ENCODE measurements around the gene ABLIM2.
A peak's percentile ranks its signal among the peaks of the same experiment; 100 is the strongest.

Gene ABLIM2

DNA sequence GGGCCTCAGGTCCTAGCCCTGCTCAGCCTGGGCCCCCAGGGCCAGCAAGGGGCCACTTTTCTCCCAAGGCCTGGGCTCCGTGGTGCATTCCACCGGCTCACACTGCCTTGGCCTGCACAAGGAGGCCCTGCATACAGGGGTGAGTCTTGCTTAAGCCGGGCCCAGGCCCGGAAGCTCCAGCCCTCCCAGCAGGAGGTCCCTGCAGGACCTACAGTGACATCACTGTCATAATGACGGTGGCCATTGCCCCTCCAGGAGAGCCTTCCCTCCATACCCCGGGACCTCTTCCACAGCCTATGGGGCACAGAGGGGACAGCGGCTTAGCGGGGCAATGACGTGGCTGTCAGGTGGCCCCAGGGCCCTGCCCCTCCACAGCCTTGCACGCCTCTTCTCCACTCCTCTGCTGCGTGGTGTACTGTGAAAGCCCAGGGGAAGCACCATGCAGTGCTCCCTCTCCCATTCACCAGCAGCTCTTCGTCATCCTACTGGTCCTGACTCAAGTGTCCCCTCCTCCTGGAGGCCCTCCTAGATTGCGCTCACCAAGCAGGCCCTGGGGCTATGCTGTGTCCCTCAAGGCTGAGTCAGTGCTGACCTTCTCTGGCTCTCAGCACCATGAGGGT, 186.6 kb downstream of the ABLIM2 start:
- DNase-seq, result no peak

GRCh38 chr4:7971159-7971631, 187.4 kb downstream of the ABLIM2 start:
- DNase-seq, result no peak

DNA sequence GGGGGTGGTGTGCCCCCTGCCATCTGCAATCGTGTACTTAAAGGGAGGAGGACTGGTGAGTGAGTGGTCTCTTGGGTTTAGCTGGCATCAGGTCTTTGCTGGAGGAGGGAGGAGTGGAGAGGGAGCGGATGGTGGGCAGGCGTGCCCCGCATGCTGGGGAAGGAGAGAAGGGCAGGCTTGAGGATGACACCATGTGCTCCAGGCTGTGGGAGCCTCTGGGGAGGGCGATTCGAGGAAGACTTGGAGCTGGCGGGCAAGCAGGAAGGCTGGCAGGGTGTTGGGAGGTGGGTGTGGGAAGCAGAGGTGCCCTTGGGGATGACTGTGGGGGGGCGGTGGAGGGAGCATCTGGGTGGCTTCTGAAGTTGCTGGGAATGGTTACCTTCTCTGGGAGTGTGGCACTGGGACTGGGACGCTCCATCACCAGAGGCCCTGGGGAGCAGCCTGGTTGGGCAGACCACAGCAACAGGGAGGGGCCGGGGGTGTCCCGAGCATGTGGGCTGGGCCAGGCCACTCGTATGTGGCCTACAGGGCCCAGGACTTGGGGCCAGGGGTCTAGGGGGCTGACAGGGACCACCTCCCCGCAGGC, 188.2 kb downstream of the ABLIM2 start:
- DNase-seq, result no peak

GRCh38 chr4:7968262-7968896, 190.2 kb downstream of the ABLIM2 start:
- no peak for DNase-seq

DNA sequence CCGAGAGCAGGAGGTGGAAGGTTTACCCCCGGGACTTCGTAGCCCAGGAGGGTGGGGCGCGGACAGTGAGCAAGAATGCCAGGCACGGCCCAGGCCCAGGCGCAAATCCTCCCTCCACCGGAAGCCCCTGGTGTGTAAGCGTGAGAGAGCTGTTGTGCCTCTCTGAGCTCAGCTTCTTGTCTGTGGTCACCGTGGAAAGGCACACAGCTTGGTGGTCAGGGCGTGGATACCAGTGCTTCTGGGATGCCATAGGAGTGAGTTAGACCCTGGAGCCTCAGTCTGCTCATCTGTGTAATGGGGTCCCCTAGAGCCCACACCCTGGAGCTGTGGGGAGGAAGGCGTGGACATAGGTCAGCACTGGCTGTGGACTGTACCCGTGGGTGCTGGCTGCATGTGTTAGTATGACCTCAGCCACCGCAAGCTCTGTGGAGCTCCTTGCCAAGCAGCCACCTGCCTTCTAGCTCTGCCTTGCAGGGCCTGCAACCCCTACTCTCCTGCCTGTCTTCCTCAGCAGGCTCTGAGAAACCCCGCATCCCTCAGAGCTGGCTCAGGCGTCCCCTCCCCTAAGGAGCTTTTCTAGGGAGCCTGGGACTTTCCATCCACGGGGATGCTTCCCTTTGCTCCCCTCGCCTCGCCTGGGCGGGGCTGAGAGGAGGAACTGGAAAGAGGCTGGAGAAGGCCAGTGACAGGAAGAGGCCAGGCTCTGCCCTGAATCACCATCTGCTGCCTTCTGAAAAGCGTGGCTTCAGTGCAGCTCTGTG, 190.9 kb downstream of the ABLIM2 start:
- no peak for DNase-seq

DNA sequence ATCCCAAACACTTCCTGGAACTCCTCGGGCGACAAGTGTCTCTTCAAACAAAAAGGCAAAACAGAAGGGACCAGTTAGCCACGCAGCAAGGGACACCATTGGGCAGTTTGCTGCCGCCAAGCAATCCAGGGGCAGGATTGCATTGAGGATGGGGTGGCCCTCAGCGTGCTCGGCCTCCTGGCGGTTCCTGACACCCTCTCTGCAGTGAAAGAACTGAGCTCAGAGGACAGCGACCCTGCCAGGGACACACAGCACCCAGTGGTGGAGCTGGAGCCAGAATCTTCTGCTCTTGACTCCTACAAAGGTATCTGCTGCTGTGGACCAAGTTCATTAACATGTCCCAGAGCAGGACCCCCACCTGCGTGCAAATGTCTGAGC, 191.6 kb downstream of the ABLIM2 start:
- DNase-seq, result no peak

DNA sequence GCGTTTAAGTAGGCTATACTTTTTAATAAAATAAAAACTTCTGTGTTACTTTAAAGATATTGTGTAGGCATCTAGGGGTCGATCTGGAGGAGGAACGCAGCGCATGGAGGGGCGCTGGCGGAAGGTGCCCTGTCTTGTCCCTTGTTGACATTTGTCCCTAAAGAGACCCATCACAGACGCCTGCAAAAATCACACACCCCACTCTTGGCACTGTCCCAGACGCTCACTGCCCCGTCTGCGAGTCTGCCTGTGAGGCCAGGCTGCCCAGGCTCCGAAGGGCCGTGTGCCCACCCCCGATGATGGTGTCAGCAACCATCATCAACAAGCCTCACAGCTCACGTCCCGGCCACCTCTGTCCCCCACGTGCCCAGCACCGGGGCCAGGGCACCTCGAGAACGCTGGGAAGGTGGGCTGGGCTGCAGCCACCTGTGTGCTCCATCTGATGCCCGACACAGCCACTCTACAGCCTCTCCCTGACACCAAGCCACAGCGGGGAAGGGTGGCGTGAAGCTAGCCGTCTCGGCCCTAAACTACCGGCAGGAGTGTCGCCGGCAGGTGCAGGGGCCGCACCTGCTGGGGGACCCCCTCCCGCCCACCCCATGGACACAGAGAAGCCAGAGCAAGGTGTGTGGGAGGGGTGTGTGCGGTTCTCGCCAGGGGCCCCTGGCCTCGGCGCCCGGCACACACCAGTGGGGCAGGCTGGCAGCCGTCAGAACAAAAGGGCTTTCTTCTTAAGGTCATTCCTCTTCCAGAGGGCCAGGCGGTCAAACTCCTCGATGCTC, 192.1 kb downstream of the ABLIM2 start:
- no peak for DNase-seq

DNA sequence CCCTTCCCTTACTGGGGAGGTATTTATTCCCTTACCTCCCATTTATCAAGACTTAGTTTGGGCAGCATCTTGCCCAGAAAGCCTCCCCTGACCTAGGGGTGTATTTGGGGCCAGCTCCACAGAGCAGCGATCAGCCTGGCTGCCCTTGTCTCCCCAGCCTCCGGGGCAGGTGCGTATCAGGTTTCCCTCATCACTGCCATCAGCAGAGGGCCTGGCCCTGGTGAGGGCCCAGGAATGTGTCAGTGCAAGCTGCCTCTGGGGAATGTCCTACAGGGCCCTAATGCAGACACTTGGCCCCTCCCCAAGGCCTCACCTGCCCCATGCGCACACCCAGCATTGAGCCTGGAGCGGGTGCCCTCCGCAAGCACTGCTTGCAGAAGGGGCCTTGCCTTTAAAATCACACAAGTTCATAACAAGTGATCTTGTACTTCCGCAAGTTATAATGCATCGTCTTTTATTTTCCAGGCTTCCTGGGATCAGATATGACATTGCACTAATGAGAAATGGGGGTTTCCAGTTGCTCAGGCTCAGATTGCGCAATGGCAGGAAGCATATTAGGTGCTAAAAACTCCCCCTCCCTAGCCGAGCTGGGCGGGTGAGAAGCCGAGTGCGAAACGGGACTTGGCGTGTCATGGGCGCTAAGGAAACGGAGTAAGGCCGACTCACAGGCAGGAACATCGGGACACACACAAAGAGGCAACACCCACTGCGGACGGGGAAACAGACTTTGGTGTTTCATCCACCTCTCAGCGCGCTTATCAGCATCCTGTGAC, 193.5 kb downstream of the ABLIM2 start:
- peak; percentile 50 for DNase-seq

GRCh38 chr4:7964459-7964858, 194.2 kb downstream of the ABLIM2 start:
- peak; percentile 51 for DNase-seq

DNA sequence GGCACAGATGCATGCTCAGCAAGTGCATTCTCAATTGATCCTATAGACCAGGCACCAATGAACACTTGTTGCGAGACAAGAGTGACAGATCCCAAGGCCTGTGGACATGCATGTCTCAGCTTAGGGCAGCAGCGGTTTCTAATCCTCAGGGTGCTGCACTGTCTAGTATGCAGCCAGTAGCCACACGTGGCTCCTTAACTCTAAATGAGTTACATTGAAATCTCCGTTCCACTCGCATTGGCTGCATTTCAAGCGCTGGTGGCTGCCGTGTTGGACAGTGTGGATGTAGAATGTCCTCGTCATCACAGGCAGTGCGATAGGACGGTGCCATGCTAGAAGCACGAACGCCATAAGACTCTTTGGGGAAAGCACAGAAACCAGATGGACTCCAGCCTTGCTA, 194.9 kb downstream of the ABLIM2 start:
- no peak for DNase-seq

GRCh38 chr4:7962609-7963508, 195.8 kb downstream of the ABLIM2 start:
- DNase-seq, result no peak

GRCh38 chr4:7960790-7961655, 197.6 kb downstream of the ABLIM2 start:
- no peak for DNase-seq

GRCh38 chr4:7960017-7960789, 198.4 kb downstream of the ABLIM2 start:
- DNase-seq, result no peak

DNA sequence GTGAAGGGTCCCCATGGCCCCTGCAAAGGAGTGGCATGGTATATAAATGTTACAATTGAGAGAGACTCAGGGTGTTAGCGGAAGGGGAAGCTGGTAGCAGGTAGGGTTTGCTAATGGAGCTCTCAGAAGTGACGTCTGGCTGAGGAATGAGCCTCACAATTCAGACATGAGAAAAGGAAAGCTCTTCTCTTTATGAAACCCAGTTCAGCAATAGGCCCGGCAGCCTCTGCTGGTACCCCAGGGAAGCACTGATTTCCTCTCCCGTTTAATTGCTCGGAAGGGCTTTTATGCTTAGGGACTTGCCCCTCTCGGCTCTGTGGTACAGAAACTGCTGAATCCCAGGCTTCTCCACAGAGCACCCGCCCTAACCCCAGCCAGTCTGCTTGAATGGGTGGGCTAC, 199.5 kb downstream of the ABLIM2 start:
- no peak for DNase-seq

- no peak for DNase-seq
Measured at GRCh38 chr4:7956934-7957656, 201.5 kb downstream of the ABLIM2 start.

- DNase-seq, result no peak
Measured at GRCh38 chr4:7956270-7956808, 202.3 kb downstream of the ABLIM2 start.

- no peak for DNase-seq
Measured at GRCh38 chr4:7955393-7955792, 203.2 kb downstream of the ABLIM2 start.

DNA sequence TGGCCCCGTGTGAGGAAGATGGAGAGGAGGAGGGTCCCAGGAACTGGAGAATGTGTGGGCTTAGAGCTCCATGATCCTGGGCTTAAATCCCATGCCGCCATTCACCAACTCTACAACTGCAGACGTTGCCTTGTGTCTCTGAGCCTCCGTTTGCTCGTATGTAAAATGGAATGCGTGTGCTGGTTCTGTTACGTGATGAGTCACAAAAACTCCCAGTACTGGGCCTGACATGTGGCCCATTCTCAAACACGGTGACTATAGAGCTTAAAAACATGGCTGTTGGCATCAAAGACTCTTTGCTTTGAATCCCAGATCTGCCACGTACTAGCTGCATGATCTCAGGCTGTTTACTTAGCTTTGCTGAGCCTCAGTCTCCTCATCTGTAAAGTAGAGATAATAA, 206.0 kb downstream of the ABLIM2 start:
- no peak for DNase-seq
